CD4-positive, alpha-beta T cell treated with Interleukin-10 for 1 hour (primary cell): ENCODE data around the gene CSE1L.
"Not testable (repeated sequence)": the region's sequence is repeated elsewhere in the genome, so short reads cannot be mapped to it uniquely, and the experiment has no call there.

ENCODE experiments used
- DNase-seq: peaks from one replicate; pipeline ENCODE4 v3.0.0-alpha.2; 2020

Gene CSE1L

GRCh38 chr20:49046087-49046900, at the start of gene CSE1L:
TSS of gene CSE1L (plus strand) at chr20:49046312. CDS start at chr20:49058464, 12,152 bp downstream.
- DNase-seq = peak; percentile 95

- DNase-seq = no peak
These were observed 45.9 kb upstream of the CSE1L start for GRCh38 chr20:48999890-49000870.

GRCh38 chr20:49001741-49002140, 44.4 kb upstream of the CSE1L start:
- DNase-seq = no peak

GRCh38 chr20:49006446-49006980, 39.6 kb upstream of the CSE1L start:
- DNase-seq = no peak

GRCh38 chr20:49009899-49010631, 36.0 kb upstream of the CSE1L start:
- no peak for DNase-seq

GRCh38 chr20:49024220-49024619, 21.9 kb upstream of the CSE1L start:
- DNase-seq = no peak

- not testable (repeated sequence) for DNase-seq
These were observed 17.9 kb upstream of the CSE1L start for GRCh38 chr20:49028177-49028576.

- peak; percentile 6 for DNase-seq
These were observed 17.4 kb upstream of the CSE1L start for GRCh38 chr20:49028684-49029083.

GRCh38 chr20:49029203-49029602, 16.9 kb upstream of the CSE1L start:
- no peak for DNase-seq

- DNase-seq = no peak
These were observed 15.0 kb upstream of the CSE1L start for GRCh38 chr20:49030954-49031619.

GRCh38 chr20:49032455-49032854, 13.7 kb upstream of the CSE1L start:
- DNase-seq = no peak

- DNase-seq = no peak
These were observed 11.9 kb upstream of the CSE1L start for GRCh38 chr20:49034070-49034732.

GRCh38 chr20:49037962-49038387, 8.1 kb upstream of the CSE1L start:
- DNase-seq = peak; percentile 42

GRCh38 chr20:49039854-49040253, 6.3 kb upstream of the CSE1L start:
- DNase-seq = no peak

GRCh38 chr20:49043000-49043399, 3.1 kb upstream of the CSE1L start:
- DNase-seq = no peak

- DNase-seq = peak; percentile 33
These were observed 549 bp upstream of the CSE1L start for GRCh38 chr20:49045440-49046086.

GRCh38 chr20:49052334-49052733, 6.2 kb downstream of the CSE1L start:
- no peak for DNase-seq

- DNase-seq = no peak
These were observed 8.0 kb downstream of the CSE1L start for GRCh38 chr20:49054056-49054643.

GRCh38 chr20:49063279-49063678, 17.2 kb downstream of the CSE1L start:
- no peak for DNase-seq

GRCh38 chr20:49074521-49074920, 28.4 kb downstream of the CSE1L start:
- DNase-seq = no peak

- no peak for DNase-seq
These were observed 32.2 kb downstream of the CSE1L start for GRCh38 chr20:49078310-49078709.
